ENCODE measurements around the gene TGFA.

The TGFA gene

DNA sequence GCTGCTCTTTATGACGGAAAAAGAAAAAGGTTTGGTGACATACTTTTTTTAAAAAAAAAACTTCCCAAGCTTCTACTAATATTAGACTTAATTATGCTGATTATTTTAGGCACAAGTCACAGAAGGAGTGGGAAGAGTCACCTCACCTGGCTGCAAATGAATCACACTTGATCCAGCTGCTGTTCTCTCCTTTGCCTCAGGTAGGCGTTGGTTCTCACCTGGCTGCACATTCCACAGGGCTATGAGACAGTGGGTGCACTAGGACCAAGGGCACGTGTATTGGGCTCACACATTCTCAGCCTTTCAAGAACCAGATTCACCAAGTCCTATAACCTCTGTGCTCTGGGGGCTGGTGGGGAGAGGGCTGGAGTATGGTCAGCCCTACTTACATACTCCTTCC is 93.3 kb downstream of the TGFA start:
- no peak overlapping the region for H3K27ac ChIP-seq (ENCODE audit: extremely low read depth, low read depth, low read length)
- H3K4me1 ChIP-seq (ENCODE audit: control insufficient read depth, insufficient read depth, low read length), result no peaks in the 10 kb centered on the region
- ChIA-PET POLR2A (interaction anchor here (1.1 kb wide), 1 partner anchor 121 kb away, joined by 3 read pairs; no protein-coding TSS in a partner anchor), CTCF (interaction anchor here (0.6 to 1.0 kb wide), 3 partner anchors 19 to 156 kb away, joined by 3 to 5 read pairs (median 3); no protein-coding TSS in a partner anchor)
- no peaks in the 10 kb centered on the region for H3K9me3 ChIP-seq (ENCODE audit: control insufficient read depth, insufficient read depth, low read depth, low read length)
- H3K36me3 ChIP-seq (ENCODE audit: control insufficient read depth in 2 of 2, insufficient read depth in 1 of 2, low read length in 2 of 2), result no peaks in the 10 kb centered on the region
- TF ChIP-seq ZNF654 (tag by site-specific recombination; IDR thresholded peaks at IDR 0.05; ENCODE audit: low read depth) (no peak), ZNF37A (tag by site-specific recombination; IDR thresholded peaks at IDR 0.05) (no peak), ZEB2 (tag by site-specific recombination; IDR thresholded peaks at IDR 0.05) (no peak), ZNF350 (tag by site-specific recombination; IDR thresholded peaks at IDR 0.05) (no peak), ZNF785 (tag by site-specific recombination; IDR thresholded peaks at IDR 0.05) (no peak), ZNF133 (tag by site-specific recombination; IDR thresholded peaks at IDR 0.05) (no peak), ZNF404 (tag by site-specific recombination; IDR thresholded peaks at IDR 0.05) (no peak), ZIC2 (tag by site-specific recombination; IDR thresholded peaks at IDR 0.05) (no peak), GLIS2 (tag by site-specific recombination; IDR thresholded peaks at IDR 0.05) (no peak), ZNF549 (tag by site-specific recombination; IDR thresholded peaks at IDR 0.05) (no peak), ZNF366 (tag by site-specific recombination; conservative IDR thresholded peaks at IDR 0.05) (no peak), REPIN1 (tag by site-specific recombination; IDR thresholded peaks at IDR 0.05; ENCODE audit: low read depth) (no peak), ZNF621 (tag by site-specific recombination; IDR thresholded peaks at IDR 0.05) (no peak), GFI1B (tag by site-specific recombination; IDR thresholded peaks at IDR 0.05) (no peak), ZNF175 (tag by site-specific recombination; IDR thresholded peaks at IDR 0.05) (no peak)
- TF ChIP-seq, protein P1, sequence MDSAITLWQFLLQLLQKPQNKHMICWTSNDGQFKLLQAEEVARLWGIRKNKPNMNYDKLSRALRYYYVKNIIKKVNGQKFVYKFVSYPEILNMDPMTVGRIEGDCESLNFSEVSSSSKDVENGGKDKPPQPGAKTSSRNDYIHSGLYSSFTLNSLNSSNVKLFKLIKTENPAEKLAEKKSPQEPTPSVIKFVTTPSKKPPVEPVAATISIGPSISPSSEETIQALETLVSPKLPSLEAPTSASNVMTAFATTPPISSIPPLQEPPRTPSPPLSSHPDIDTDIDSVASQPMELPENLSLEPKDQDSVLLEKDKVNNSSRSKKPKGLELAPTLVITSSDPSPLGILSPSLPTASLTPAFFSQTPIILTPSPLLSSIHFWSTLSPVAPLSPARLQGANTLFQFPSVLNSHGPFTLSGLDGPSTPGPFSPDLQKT (IDR thresholded peaks at IDR 0.05; ENCODE audit: borderline replicate concordance, low read depth, low read length), result no peak
- TF ChIP-seq, protein P2, sequence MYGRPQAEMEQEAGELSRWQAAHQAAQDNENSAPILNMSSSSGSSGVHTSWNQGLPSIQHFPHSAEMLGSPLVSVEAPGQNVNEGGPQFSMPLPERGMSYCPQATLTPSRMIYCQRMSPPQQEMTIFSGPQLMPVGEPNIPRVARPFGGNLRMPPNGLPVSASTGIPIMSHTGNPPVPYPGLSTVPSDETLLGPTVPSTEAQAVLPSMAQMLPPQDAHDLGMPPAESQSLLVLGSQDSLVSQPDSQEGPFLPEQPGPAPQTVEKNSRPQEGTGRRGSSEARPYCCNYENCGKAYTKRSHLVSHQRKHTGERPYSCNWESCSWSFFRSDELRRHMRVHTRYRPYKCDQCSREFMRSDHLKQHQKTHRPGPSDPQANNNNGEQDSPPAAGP (tag by site-specific recombination; IDR thresholded peaks at IDR 0.05), result no peak
- TF ChIP-seq, protein P3, sequence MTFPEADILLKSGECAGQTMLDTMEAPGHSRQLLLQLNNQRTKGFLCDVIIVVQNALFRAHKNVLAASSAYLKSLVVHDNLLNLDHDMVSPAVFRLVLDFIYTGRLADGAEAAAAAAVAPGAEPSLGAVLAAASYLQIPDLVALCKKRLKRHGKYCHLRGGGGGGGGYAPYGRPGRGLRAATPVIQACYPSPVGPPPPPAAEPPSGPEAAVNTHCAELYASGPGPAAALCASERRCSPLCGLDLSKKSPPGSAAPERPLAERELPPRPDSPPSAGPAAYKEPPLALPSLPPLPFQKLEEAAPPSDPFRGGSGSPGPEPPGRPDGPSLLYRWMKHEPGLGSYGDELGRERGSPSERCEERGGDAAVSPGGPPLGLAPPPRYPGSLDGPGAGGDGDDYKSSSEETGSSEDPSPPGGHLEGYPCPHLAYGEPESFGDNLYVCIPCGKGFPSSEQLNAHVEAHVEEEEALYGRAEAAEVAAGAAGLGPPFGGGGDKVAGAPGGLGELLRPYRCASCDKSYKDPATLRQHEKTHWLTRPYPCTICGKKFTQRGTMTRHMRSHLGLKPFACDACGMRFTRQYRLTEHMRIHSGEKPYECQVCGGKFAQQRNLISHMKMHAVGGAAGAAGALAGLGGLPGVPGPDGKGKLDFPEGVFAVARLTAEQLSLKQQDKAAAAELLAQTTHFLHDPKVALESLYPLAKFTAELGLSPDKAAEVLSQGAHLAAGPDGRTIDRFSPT (tag by site-specific recombination; IDR thresholded peaks at IDR 0.05), result no peak
- TF ChIP-seq, protein P4, sequence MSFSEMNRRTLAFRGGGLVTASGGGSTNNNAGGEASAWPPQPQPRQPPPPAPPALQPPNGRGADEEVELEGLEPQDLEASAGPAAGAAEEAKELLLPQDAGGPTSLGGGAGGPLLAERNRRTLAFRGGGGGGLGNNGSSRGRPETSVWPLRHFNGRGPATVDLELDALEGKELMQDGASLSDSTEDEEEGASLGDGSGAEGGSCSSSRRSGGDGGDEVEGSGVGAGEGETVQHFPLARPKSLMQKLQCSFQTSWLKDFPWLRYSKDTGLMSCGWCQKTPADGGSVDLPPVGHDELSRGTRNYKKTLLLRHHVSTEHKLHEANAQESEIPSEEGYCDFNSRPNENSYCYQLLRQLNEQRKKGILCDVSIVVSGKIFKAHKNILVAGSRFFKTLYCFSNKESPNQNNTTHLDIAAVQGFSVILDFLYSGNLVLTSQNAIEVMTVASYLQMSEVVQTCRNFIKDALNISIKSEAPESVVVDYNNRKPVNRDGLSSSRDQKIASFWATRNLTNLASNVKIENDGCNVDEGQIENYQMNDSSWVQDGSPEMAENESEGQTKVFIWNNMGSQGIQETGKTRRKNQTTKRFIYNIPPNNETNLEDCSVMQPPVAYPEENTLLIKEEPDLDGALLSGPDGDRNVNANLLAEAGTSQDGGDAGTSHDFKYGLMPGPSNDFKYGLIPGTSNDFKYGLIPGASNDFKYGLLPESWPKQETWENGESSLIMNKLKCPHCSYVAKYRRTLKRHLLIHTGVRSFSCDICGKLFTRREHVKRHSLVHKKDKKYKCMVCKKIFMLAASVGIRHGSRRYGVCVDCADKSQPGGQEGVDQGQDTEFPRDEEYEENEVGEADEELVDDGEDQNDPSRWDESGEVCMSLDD (tag by site-specific recombination; IDR thresholded peaks at IDR 0.05), result no peak
- H3K4me3 ChIP-seq (ENCODE audit: low read depth, low read length), result no peak overlapping the region

DNA sequence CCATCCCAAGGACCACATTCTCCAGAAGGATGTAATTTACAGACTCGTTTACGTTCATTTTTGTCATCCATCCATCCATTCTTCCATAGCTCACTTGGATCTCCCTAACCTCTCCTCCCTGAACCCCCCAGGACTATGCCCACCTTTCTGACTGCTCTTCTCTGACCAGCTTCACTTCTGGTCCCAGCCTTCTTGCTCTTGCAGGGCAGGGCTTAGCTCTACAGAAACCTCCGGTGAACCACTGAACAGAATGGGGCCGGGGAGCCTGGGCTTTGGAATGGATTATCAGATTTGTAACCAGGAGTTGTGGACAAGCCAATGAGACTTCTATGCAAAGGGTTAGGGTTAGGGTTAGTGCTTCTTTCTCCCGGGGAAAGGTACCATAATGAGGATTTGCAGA is 95.0 kb downstream of the TGFA start:
- Histone ChIP-seq H3K4me1 (ENCODE audit: control insufficient read depth, insufficient read depth, low read length) (no peaks in the 10 kb centered on the region), H3K36me3 (ENCODE audit: control insufficient read depth in 2 of 2, insufficient read depth in 1 of 2, low read length in 2 of 2) (no peaks in the 10 kb centered on the region), H3K4me3 (ENCODE audit: low read depth, low read length) (no peak overlapping the region), H3K9me3 (ENCODE audit: control insufficient read depth, insufficient read depth, low read depth, low read length) (no peaks in the 10 kb centered on the region), H3K27ac (ENCODE audit: extremely low read depth, low read depth, low read length) (no peak overlapping the region)
- ChIA-PET POLR2A (no interaction called here), CTCF (interaction anchor here (0.6 kb wide), 1 partner anchor 197 kb away, joined by 4 read pairs; no protein-coding TSS in a partner anchor)
- no peak for TF ChIP-seq KLF9 (tag by site-specific recombination; IDR thresholded peaks at IDR 0.05; ENCODE audit: low read depth)
- TF ChIP-seq, protein P3 (tag by site-specific recombination; IDR thresholded peaks at IDR 0.05), result no peak
- TF ChIP-seq GLI4 (tag by site-specific recombination; IDR thresholded peaks at IDR 0.05), result no peak
- no peak for TF ChIP-seq ZNF2 (tag by site-specific recombination; IDR thresholded peaks at IDR 0.05)
- TF ChIP-seq ZNF544 (tag by site-specific recombination; IDR thresholded peaks at IDR 0.05), result no peak
- TF ChIP-seq ZNF701 (tag by site-specific recombination; IDR thresholded peaks at IDR 0.05), result no peak
- TF ChIP-seq ZNF558 (tag by site-specific recombination; IDR thresholded peaks at IDR 0.05), result no peak
- TF ChIP-seq, protein P5, sequence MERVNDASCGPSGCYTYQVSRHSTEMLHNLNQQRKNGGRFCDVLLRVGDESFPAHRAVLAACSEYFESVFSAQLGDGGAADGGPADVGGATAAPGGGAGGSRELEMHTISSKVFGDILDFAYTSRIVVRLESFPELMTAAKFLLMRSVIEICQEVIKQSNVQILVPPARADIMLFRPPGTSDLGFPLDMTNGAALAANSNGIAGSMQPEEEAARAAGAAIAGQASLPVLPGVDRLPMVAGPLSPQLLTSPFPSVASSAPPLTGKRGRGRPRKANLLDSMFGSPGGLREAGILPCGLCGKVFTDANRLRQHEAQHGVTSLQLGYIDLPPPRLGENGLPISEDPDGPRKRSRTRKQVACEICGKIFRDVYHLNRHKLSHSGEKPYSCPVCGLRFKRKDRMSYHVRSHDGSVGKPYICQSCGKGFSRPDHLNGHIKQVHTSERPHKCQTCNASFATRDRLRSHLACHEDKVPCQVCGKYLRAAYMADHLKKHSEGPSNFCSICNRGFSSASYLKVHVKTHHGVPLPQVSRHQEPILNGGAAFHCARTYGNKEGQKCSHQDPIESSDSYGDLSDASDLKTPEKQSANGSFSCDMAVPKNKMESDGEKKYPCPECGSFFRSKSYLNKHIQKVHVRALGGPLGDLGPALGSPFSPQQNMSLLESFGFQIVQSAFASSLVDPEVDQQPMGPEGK (tag by site-specific recombination; IDR thresholded peaks at IDR 0.05), result no peak

Measured in HEK293 (cell line).